Tibial nerve (tissue), 4 donors: Measurements from ENCODE around the gene MEAF6.

Experiments
- CTCF ChIP-seq, 5 experiments: fragments of 200-600 bp in 3 of 5; fragments of 450-650 bp in 2 of 5; sonication (generic) in 3 of 5; IDR thresholded peaks; one replicate each; pipeline ENCODE4 v1.5.1; 2016 to 2019; ENCODE audit warnings: antibody characterized with exemption in 5 of 5, mild to moderate bottlenecking in 3 of 5, moderate library complexity in 2 of 5
- EP300 ChIP-seq, 2 donors: sonication (generic); formaldehyde crosslinking; IDR thresholded peaks; one replicate each; pipeline ENCODE4 v1.6.1; 2017; ENCODE audit warnings: antibody characterized with exemption in 2 of 2, mild to moderate bottlenecking in 1 of 2
- POLR2A ChIP-seq, 2 donors: fragments of 450-650 bp; IDR thresholded peaks; one replicate each; pipeline ENCODE4 v1.6.1; 2017; ENCODE audit warnings: antibody characterized with exemption in 2 of 2, mild to moderate bottlenecking in 2 of 2, moderate library complexity in 2 of 2

GRCh38 chr1:37517569-37517968 is 3.0 kb upstream of the MEAF6 start:
- TF ChIP-seq CTCF (IDR thresholded peaks at IDR 0.05) = no peak
- TF ChIP-seq POLR2A (IDR thresholded peaks at IDR 0.05) = no peak
- TF ChIP-seq EP300 (IDR thresholded peaks at IDR 0.05) = no peak
